SU-DHL-6 (cell line): Measurements from ENCODE around the gene ZNF688.

ENCODE experiments used
- H2AFZ ChIP-seq: fragments of 200-600 bp; sonication (generic); 2 replicates; pipeline ENCODE4 v1.6.1; 2014; ENCODE audit warnings: low read depth, mild to moderate bottlenecking, moderate library complexity, mixed read lengths, antibody characterized with exemption, low read length; ENCODE audit not compliant: severe bottlenecking
- H3F3A ChIP-seq: fragments of 200-600 bp; shearing (Covaris generic); 2 replicates; pipeline ENCODE4 v1.6.0; 2016; ENCODE audit warnings: antibody characterized with exemption, mild to moderate bottlenecking; ENCODE audit not compliant: insufficient read depth
- H3K27ac ChIP-seq: fragments of 200-600 bp; sonication (generic); 2 replicates; pipeline ENCODE4 v1.5.1; 2016; ENCODE audit warnings: low read depth, mild to moderate bottlenecking, low read length, moderate library complexity, mixed read lengths
- H3K27me3 ChIP-seq: fragments of 200-600 bp; sonication (generic), shearing (Covaris generic); 2 replicates; pipeline ENCODE4 v1.6.0; 2014; ENCODE audit warnings: mild to moderate bottlenecking, low read length
- H3K36me3 ChIP-seq: fragments of 200-600 bp; sonication (generic); 2 replicates; pipeline ENCODE4 v1.6.1; 2014; ENCODE audit warnings: mild to moderate bottlenecking, low read length, mixed read lengths
- H3K4me2 ChIP-seq: fragments of 300-600, 200-600 bp; shearing (Covaris generic), sonication (generic); 2 replicates; pipeline ENCODE4 v1.6.0; 2014; ENCODE audit warnings: low read length, low read depth, mild to moderate bottlenecking; ENCODE audit not compliant: poor library complexity, severe bottlenecking
- H3K4me3 ChIP-seq: fragments of 200-600 bp; sonication (generic); 2 replicates; pipeline ENCODE4 v1.5.1; 2014; ENCODE audit warnings: antibody characterized with exemption, low read length, mild to moderate bottlenecking, mixed read lengths; ENCODE audit not compliant: insufficient read depth, poor library complexity, severe bottlenecking
- H3K79me2 ChIP-seq: fragments of 200-600 bp; sonication (generic); 2 replicates; pipeline ENCODE4 v1.6.1; 2014; ENCODE audit warnings: mild to moderate bottlenecking, low read length, moderate library complexity; ENCODE audit not compliant: insufficient read depth
- H3K9ac ChIP-seq: fragments of 200-600 bp; sonication (generic); 2 replicates; pipeline ENCODE4 v1.7.0; 2014; ENCODE audit warnings: mild to moderate bottlenecking, low read length
- H3K9me2 ChIP-seq: fragments of 200-600 bp; sonication (generic); replicated peaks from 2 replicates; pipeline ENCODE4 v1.6.1; 2014; ENCODE audit warnings: low read length; ENCODE audit not compliant: insufficient read depth
- H3K9me3 ChIP-seq: fragments of 200-600 bp; sonication (generic); 2 replicates; pipeline ENCODE4 v1.6.1; 2014; ENCODE audit warnings: low read length, mixed read lengths; ENCODE audit not compliant: insufficient read depth
- H4K20me1 ChIP-seq: fragments of 200-600 bp; sonication (generic); 2 replicates; pipeline ENCODE4 v1.6.1; 2014; ENCODE audit warnings: low read depth, mild to moderate bottlenecking, antibody characterized with exemption, low read length, moderate library complexity, mixed read lengths
- EZH2phosphoT487 ChIP-seq: fragments of 200-600 bp; sonication (generic), shearing (Covaris generic); conservative IDR thresholded peaks from 2 replicates; pipeline ENCODE4 v1.6.1; 2018; ENCODE audit warnings: mild to moderate bottlenecking, antibody characterized with exemption, low read length, moderate library complexity, mixed read lengths
- TF ChIP-seq, protein P1 (sequence below): fragments of 200-600 bp; sonication (generic); IDR thresholded peaks from one replicate; pipeline ENCODE4 v1.5.1; 2017; ENCODE audit warnings: antibody characterized with exemption, mild to moderate bottlenecking, low read length, moderate library complexity; ENCODE audit not compliant: insufficient read depth, poor library complexity, severe bottlenecking

The ZNF688 gene

DNA sequence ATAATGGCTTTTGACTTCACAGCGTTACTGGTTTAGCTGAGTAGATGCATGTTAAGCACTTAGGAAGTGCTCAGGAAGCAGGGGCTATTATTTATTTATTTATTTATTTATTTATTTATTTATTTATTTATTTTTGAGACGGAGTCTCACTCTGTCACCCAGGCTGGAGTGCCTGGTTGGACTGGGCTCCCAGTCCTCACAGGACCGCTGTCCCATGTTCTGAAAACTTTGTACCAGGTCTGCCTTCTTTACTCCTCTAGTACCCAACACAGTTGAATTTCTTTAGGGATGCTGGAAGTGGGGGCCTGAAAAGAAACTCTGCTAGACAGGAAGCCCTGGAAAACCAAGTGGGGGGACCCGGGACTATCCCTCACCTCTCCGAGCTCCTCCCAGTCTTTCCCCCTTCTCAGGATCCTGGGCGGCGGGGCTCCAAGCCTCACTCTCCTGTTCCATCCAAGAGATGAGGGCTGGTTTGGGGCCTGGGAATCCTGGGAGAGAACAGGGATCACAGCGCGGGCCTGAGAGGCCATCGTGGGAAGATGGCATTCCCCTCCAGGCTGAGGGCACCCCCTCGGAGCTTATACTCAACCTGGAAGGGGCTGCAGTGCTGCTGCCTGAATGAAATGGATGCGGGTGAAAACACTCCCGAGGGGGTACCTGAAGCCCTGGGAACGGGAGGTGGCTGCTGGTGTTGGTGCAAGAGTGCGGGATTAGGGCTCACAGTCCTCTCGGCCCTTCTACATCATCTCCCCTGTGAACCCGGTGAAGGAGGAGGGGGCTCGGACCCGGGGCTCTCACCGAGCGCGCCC lies 674 bp downstream of the ZNF688 start:
- Histone ChIP-seq H3K9me2 (no peaks in the 10 kb centered on the region), H3K36me3 (no peaks in the 10 kb centered on the region), H4K20me1 (no peaks in the 10 kb centered on the region), H3K4me3 (peak overlapping the region; percentile 73), H3K9me3 (no peaks in the 10 kb centered on the region), H3F3A (no peaks in the 10 kb centered on the region), H2AFZ (peak overlapping the region; percentile 89), H3K27me3 (no peaks in the 10 kb centered on the region), H3K79me2 (peaks cover 23% of the 10 kb centered on the region), H3K4me2 (peak overlapping the region; percentile 72), H3K27ac (peak overlapping the region; percentile 77), H3K9ac (peak overlapping the region; percentile 77)
- TF ChIP-seq EZH2phosphoT487 = no peak
- TF ChIP-seq, protein P1, sequence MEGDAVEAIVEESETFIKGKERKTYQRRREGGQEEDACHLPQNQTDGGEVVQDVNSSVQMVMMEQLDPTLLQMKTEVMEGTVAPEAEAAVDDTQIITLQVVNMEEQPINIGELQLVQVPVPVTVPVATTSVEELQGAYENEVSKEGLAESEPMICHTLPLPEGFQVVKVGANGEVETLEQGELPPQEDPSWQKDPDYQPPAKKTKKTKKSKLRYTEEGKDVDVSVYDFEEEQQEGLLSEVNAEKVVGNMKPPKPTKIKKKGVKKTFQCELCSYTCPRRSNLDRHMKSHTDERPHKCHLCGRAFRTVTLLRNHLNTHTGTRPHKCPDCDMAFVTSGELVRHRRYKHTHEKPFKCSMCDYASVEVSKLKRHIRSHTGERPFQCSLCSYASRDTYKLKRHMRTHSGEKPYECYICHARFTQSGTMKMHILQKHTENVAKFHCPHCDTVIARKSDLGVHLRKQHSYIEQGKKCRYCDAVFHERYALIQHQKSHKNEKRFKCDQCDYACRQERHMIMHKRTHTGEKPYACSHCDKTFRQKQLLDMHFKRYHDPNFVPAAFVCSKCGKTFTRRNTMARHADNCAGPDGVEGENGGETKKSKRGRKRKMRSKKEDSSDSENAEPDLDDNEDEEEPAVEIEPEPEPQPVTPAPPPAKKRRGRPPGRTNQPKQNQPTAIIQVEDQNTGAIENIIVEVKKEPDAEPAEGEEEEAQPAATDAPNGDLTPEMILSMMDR = no peak

DNA sequence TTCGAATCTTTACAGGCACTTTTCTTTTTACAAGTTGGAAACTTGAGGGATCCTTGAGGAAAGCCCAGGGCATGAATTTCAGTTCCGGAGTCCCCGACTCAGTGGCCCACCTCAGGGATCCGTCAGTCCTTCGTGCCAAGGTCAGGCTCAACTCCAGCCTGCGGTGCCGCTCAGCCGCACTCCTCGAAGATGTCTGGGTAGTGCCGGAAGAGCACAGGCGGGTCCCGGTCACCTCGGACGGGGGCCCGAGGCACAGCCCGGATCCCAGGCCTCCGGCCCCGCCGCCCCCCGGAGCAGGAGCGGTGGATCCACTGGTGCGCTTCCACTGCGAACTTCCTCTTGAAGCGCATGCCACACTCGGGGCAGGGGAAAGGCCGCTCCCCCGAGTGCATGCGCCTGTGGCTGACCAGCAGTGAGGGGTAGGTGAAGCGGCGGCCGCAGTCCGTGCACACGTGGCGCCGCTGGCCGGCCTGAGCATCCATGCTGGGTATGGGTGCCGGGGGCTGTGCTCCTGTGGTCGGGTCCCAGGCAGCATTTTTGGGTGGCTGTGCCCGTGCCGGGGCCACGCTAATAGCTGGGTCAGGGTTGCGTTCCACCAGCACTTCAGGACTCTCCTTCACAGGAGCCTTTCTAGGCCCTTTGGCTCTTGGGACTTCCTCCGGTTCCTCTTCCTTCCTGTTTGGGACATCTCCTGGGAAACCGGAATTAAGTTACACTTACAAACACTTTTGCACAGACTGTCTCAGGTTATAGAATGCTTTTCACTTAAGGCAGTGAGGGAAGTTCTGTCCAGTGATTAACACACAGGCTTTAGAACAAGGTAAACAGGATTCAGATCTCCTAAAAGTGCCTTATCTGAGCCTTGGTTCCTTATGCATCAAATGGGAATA lies 1.5 kb downstream of the ZNF688 start:
- no peak overlapping the region for H3K4me2 ChIP-seq
- TF ChIP-seq, protein P1 = no peak
- TF ChIP-seq EZH2phosphoT487 = no peak

DNA sequence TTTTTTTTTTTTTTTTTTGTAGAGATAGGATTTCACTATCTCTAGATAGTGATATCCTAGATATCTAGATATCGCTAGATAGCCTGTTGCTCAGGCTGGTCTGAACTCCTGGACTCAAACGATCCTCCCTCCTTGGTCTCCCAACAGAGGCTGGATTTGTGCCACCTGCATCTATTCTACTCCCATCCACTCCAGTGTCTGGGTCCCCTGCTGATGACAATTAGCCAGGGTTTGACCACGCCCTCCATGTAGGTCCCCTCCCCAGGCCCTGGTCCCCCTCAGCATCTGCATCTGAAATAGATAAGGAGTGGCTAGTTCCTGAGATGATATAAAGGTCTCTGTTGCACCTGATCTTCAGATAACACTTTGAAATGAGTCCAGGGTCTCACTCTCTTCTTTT lies 2.2 kb downstream of the ZNF688 start:
- H3K9me2 ChIP-seq = no peaks in the 10 kb centered on the region
- TF ChIP-seq EZH2phosphoT487 = no peak
- TF ChIP-seq, protein P1 = no peak
- peaks cover 13% of the 10 kb centered on the region for H3K79me2 ChIP-seq
- H3K27me3 ChIP-seq = no peaks in the 10 kb centered on the region
- no peak overlapping the region for H3K4me2 ChIP-seq
- no peak overlapping the region for H3K4me3 ChIP-seq
- no peaks in the 10 kb centered on the region for H3K9me3 ChIP-seq
- no peak overlapping the region for H2AFZ ChIP-seq
- no peaks in the 10 kb centered on the region for H3K36me3 ChIP-seq
- H4K20me1 ChIP-seq = no peaks in the 10 kb centered on the region
- H3F3A ChIP-seq = no peaks in the 10 kb centered on the region
- no peak overlapping the region for H3K27ac ChIP-seq
- no peak overlapping the region for H3K9ac ChIP-seq

More for the DNA sequence above, 1.5 kb downstream of the ZNF688 start:
- H3K79me2 ChIP-seq = peaks cover 19% of the 10 kb centered on the region
- no peak overlapping the region for H3K9ac ChIP-seq
- no peaks in the 10 kb centered on the region for H4K20me1 ChIP-seq
- no peaks in the 10 kb centered on the region for H3K27me3 ChIP-seq
- no peaks in the 10 kb centered on the region for H3K9me3 ChIP-seq
- no peaks in the 10 kb centered on the region for H3K9me2 ChIP-seq
- no peak overlapping the region for H3K4me3 ChIP-seq
- no peaks in the 10 kb centered on the region for H3F3A ChIP-seq
- H3K36me3 ChIP-seq = no peaks in the 10 kb centered on the region
- H3K27ac ChIP-seq = no peak overlapping the region
- no peak overlapping the region for H2AFZ ChIP-seq
